Stimulated activated naive B cell treated with anti-CD40 and anti-IgM and Interleukin-4, amounts not matched to agents 10 μg/mL and 1 μg/mL and 100 μg/mL, for 72 hours (primary cell): ENCODE results near the gene TTYH3.

Experiments
- ATAC-seq, 2 donors: fragments of 150-1000 bp; cut with Tn5 transposase; replicated peaks; 2 replicates each; pipeline ENCODE4 v1.10.0; 2021; ENCODE audit warnings: moderate library complexity in 1 of 2
- DNase-seq: peaks from one replicate; pipeline ENCODE4 v3.0.0; 2021
- H3K27ac Mint-ChIP-seq: one replicate; pipeline ENCODE4 v1.8.0; 2022; ENCODE audit warnings: mild to moderate bottlenecking, mixed read lengths
- H3K27me3 Mint-ChIP-seq, 2 donors: one replicate each; pipeline ENCODE4 v1.8.0; 2022; ENCODE audit warnings: mixed read lengths in 2 of 2
- H3K36me3 Mint-ChIP-seq, 2 donors: one replicate each; pipeline ENCODE4 v1.8.0; 2022; ENCODE audit warnings: mixed read lengths in 2 of 2, mild to moderate bottlenecking in 1 of 2
- H3K4me1 Mint-ChIP-seq, 2 donors: one replicate each; pipeline ENCODE4 v1.8.0; 2022; ENCODE audit warnings: mixed read lengths in 2 of 2, mild to moderate bottlenecking in 1 of 2
- H3K4me3 Mint-ChIP-seq, 2 donors: one replicate each; pipeline ENCODE4 v1.8.0; 2022; ENCODE audit warnings: mild to moderate bottlenecking in 2 of 2, mixed read lengths in 2 of 2, moderate library complexity in 1 of 2
- H3K9me3 Mint-ChIP-seq, 2 donors: one replicate each; pipeline ENCODE4 v1.8.0; 2022; ENCODE audit warnings: mixed read lengths in 2 of 2, mild to moderate bottlenecking in 1 of 2

Gene TTYH3

GRCh38 chr7:2596464-2597272 lies 35.1 kb upstream of the TTYH3 start:
- Mint-ChIP-seq H3K27ac (no peak overlapping the region), H3K4me3 (no peak overlapping the region), H3K27me3 (peaks cover 0 to 5% of the 10 kb centered on the region in 2 donors), H3K9me3 (no peaks in the 10 kb centered on the region), H3K4me1 (peaks cover 12% of the 10 kb centered on the region in 2 donors), H3K36me3 (peaks cover 25 to 38% of the 10 kb centered on the region in 2 donors)
- DNase-seq = no peak
- ATAC-seq = no peak

DNA sequence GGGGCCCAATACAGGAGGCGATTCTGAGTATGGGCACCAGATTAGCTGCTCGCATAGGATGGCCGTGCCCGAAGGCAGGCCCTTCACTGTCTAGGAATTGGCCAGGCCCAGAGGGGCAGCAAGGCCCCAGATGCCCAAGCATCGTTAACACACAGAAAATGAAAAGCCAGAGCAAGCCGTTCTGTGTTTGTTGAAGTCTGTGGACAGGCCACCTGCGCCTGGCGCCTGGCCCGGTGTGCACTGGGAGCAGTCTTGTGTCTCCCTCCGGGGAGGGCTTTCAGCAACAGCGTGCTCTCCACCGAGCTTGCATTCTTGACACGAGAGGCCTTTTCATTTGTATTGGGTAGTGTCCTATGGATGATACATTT lies 34.5 kb upstream of the TTYH3 start:
- Mint-ChIP-seq H3K27ac (no peak overlapping the region), H3K4me1 (peaks cover 12 to 18% of the 10 kb centered on the region in 2 donors), H3K9me3 (no peaks in the 10 kb centered on the region), H3K36me3 (peaks cover 28 to 42% of the 10 kb centered on the region in 2 donors), H3K27me3 (peaks cover 0 to 5% of the 10 kb centered on the region in 2 donors), H3K4me3 (no peak overlapping the region)
- ATAC-seq = no peak
- DNase-seq = no peak

DNA sequence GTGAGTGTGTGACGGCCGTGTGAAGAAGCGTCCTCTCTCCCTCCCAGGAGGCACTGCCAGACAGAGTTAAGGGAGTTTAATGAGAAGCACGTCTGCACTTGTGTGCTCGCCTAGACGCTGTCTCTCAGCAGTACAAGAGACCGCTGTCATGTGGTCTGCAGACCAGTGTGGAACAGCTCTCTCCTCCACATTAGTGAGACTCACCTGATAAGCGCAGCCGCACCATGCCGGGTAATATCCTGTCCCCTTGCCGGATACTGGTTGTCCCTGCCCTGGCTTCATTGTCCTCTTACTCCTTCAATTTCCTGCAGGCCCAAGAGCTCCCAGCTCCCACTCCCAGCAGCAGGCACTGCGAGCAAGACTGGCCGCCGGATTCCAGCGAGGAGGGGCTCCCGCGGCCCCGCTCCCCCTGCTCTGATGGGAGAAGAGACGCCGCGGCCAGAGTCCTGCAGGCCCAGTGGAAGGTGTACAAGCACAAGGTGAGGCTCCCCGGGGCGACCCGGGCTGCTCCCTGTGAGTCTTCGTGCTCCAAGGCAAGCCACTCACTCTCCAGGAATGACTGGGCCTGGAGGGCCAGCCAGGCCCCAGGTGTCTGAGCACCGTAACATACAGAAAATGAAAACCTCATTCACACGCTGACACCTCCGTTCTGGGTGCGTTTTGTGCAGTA lies 33.5 kb upstream of the TTYH3 start:
- ATAC-seq = no peak
- no peaks in the 10 kb centered on the region for H3K9me3 Mint-ChIP-seq
- H3K27ac Mint-ChIP-seq = no peak overlapping the region

GRCh38 chr7:2601065-2601464 lies 30.7 kb upstream of the TTYH3 start:
- peaks cover 6 to 12% of the 10 kb centered on the region in 2 donors for H3K4me1 Mint-ChIP-seq
- no peak overlapping the region for H3K27ac Mint-ChIP-seq
- no peak overlapping the region for H3K4me3 Mint-ChIP-seq
- ATAC-seq = no peak
- DNase-seq = no peak
- H3K36me3 Mint-ChIP-seq = peaks cover 17 to 25% of the 10 kb centered on the region in 2 donors
- peaks cover 0 to 9% of the 10 kb centered on the region in 2 donors for H3K27me3 Mint-ChIP-seq
- no peaks in the 10 kb centered on the region for H3K9me3 Mint-ChIP-seq

More for the DNA sequence above, 33.5 kb upstream of the TTYH3 start:
- Mint-ChIP-seq H3K4me1 (peaks cover 18 to 23% of the 10 kb centered on the region in 2 donors), H3K36me3 (peaks cover 26 to 37% of the 10 kb centered on the region in 2 donors), H3K4me3 (no peak overlapping the region), H3K27me3 (peaks cover 0 to 13% of the 10 kb centered on the region in 2 donors)
- no peak for DNase-seq

DNA sequence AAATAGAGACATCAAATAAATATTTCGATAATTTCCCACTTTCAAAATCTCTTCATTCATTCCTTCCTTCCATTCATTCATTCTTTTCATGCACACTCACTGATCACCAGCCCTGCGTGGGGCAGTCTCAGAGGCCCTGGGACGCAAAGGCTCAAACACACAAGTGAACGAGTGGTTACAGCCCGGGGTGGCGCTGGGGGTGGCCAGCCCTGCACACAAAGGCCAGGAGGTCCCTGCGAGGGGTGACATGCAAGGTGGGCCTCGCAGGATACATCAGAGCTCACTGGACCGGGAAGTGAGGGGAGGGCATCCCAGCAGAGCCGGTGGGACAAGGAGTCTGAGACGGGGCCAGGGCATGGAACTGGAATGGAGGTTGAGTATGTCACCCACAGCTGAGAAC lies 29.9 kb upstream of the TTYH3 start:
- Mint-ChIP-seq H3K27ac (no peak overlapping the region), H3K4me3 (no peak overlapping the region), H3K27me3 (peaks cover 0 to 8% of the 10 kb centered on the region in 2 donors), H3K4me1 (peaks cover 6 to 12% of the 10 kb centered on the region in 2 donors), H3K9me3 (no peaks in the 10 kb centered on the region), H3K36me3 (peaks cover 14 to 20% of the 10 kb centered on the region in 2 donors)
- ATAC-seq = no peak
- no peak for DNase-seq

DNA sequence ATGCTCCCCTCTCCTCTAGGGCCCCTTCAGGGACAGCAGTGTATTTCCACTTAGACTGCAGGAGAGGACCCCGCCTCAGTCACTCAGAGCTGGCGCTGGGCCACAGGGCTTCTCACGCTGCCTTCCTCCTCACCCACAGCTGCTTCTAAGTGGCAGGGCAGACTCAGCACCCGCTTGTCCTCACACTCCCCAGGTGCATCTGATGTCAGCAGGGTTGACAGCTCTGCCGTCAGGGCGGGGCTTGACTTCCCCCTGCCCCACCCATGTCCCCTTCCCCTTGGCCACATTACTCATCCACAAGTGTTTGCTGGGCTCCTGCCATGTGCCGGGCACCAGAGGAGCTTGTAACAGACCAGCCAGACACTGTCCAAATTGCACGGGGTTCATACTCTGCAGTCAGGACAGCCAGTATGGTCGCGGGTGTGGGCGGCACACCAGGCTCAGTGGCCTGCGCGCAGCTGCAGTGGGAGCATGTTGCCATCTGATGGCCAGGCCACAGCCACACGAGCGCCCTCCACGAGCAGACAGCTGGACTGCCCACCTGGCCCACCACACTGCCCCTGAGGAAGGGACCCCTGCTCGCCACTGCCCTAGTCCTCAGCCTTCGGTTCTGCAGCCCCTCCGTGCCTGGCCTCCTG lies 29.3 kb upstream of the TTYH3 start:
- Mint-ChIP-seq H3K27ac (no peak overlapping the region), H3K4me3 (no peak overlapping the region), H3K9me3 (no peaks in the 10 kb centered on the region), H3K27me3 (peaks cover 0 to 8% of the 10 kb centered on the region in 2 donors), H3K4me1 (peaks cover 6 to 14% of the 10 kb centered on the region in 2 donors), H3K36me3 (peaks cover 12 to 20% of the 10 kb centered on the region in 2 donors)
- ATAC-seq (peak in 1 of 2 donors; percentile 22), DNase-seq (no peak)

DNA sequence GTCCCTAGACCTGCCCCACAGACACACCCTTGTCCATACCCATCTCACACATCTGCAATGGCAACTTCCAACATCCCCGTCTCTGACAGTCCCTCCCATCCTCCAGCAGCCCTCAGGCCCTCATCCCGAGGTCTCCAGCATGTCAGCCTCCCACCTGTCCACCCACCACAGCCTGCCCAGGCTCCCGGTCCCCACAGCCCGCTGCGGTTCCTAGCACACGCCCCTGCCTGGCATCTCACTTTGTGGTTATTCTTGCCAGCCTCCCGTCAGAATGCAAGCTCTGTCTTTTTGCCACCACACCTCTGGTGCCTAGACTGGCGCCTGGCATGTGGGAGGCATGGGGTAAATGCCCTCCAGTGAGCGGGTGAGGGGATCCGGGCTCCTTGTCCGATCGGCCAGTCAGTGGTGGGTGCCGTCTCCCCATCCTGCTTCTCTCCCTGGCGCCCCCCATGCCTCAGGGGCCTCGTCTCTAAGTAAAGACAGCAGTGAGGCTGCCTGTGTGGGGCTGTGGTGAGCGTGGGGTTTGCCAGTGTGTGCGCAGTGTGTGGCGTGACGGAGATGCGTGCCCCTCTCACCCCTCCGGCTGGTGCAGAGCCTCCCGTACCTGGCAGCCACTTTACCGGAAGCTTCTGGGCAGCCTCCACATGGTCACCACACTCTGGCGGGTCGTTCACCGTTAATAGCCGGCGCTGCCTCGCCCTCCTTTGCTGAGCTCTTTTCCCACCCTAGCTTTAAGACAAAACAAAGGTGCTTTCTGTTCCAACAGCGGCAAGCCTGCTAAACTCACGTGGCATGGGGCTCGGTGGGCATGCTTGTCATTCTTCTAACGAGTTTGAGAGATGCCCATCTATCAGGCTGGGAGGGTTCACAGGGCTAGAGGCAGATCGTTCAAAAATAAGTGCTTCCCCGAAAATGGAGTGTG lies 28.5 kb upstream of the TTYH3 start:
- DNase-seq (no peak), ATAC-seq (no peak)
- Mint-ChIP-seq H3K4me1 (peaks cover 10 to 21% of the 10 kb centered on the region in 2 donors), H3K27me3 (peaks cover 0 to 8% of the 10 kb centered on the region in 2 donors), H3K36me3 (peaks cover 12 to 20% of the 10 kb centered on the region in 2 donors), H3K4me3 (no peak overlapping the region), H3K27ac (no peak overlapping the region), H3K9me3 (no peaks in the 10 kb centered on the region)

GRCh38 chr7:2604608-2605174 lies 27.1 kb upstream of the TTYH3 start:
- ATAC-seq (no peak), DNase-seq (no peak)
- Mint-ChIP-seq H3K4me1 (peaks cover 17 to 35% of the 10 kb centered on the region in 2 donors), H3K27ac (no peak overlapping the region), H3K4me3 (no peak overlapping the region), H3K36me3 (peaks cover 6 to 11% of the 10 kb centered on the region in 2 donors), H3K27me3 (peaks cover 0 to 8% of the 10 kb centered on the region in 2 donors), H3K9me3 (no peaks in the 10 kb centered on the region)

DNA sequence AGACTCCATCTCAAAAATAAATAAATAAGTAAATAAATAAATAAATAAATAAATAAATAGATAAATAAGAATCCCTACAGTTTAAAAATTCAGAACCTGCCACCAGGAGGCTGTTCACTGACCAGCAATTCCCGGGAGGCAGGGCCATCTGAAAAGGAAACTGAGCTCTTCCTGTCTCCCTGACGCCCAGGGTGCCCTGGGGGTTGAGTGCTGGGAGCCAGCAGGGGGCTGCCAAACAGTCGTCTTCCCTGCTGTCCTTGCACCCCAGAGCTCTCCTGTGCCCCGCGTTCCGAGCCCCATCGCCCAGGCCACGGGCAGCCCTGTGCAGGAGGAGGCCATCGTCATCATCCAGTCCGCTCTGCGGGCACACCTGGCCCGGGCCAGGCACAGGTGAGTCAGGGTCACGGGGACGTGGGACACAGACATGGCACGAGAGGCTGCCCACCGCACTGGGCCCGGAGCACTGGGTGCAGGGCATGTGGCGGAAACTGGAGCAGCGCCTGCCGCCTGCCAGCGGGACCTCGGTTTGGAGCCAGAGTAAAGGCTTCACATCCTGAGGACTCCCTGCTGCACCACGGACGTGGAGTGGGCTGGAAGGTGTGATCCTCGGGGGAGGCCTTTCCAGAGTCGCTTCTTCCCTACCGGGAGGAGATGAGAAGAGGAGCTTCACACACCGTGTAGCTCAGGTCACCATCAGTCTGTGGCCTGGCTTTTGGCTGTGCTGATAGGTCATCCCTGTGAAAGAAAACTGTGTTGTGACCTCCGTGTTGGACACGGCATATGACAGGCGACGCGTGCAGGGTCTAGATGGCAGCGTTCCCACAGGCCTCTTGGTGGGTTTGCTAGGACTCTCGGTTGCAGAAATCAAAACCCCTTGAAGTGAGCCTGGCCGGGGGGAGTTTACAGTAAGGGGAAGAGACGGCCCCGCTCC lies 25.9 kb upstream of the TTYH3 start:
- peaks cover 0 to 8% of the 10 kb centered on the region in 2 donors for H3K27me3 Mint-ChIP-seq
- H3K4me1 Mint-ChIP-seq = peaks cover 17 to 40% of the 10 kb centered on the region in 2 donors
- DNase-seq (no peak), ATAC-seq (no peak)
- no peak overlapping the region for H3K4me3 Mint-ChIP-seq
- no peaks in the 10 kb centered on the region for H3K9me3 Mint-ChIP-seq
- peaks cover 4 to 6% of the 10 kb centered on the region in 2 donors for H3K36me3 Mint-ChIP-seq
- H3K27ac Mint-ChIP-seq = no peak overlapping the region

GRCh38 chr7:2606539-2606936 lies 25.2 kb upstream of the TTYH3 start:
- ATAC-seq (no peak), DNase-seq (no peak)
- no peak overlapping the region for H3K4me3 Mint-ChIP-seq
- peaks cover 17 to 40% of the 10 kb centered on the region in 2 donors for H3K4me1 Mint-ChIP-seq
- peaks cover 4 to 6% of the 10 kb centered on the region in 2 donors for H3K36me3 Mint-ChIP-seq
- peaks cover 0 to 8% of the 10 kb centered on the region in 2 donors for H3K27me3 Mint-ChIP-seq
- H3K9me3 Mint-ChIP-seq = no peaks in the 10 kb centered on the region
- no peak overlapping the region for H3K27ac Mint-ChIP-seq

- ATAC-seq = no peak
- no peak for DNase-seq
- no peaks in the 10 kb centered on the region for H3K9me3 Mint-ChIP-seq
- H3K4me1 Mint-ChIP-seq = peaks cover 17 to 33% of the 10 kb centered on the region in 2 donors
- H3K27ac Mint-ChIP-seq = peak overlapping the region; percentile 78
- peaks cover 0 to 2% of the 10 kb centered on the region in 2 donors for H3K36me3 Mint-ChIP-seq
- H3K27me3 Mint-ChIP-seq = peaks cover 0 to 8% of the 10 kb centered on the region in 2 donors
- peak overlapping the region; percentile 43 to 61 for H3K4me3 Mint-ChIP-seq
Measured at GRCh38 chr7:2607122-2607922, 24.5 kb upstream of the TTYH3 start.
